T-helper 22 cell (primary cell): Measurements from ENCODE around the gene HMGN1.

ENCODE experiments used
- DNase-seq: peaks from one replicate; pipeline ENCODE4 v3.0.0-alpha.2; 2020; ENCODE audit warnings: low read depth

Gene HMGN1

GRCh38 chr21:39367783-39368182 is 18.9 kb upstream of the HMGN1 start:
- DNase-seq = no peak

- no peak for DNase-seq
Observed at GRCh38 chr21:39366563-39366962, 17.7 kb upstream of the HMGN1 start.

- DNase-seq = no peak
Observed at GRCh38 chr21:39364949-39365348, 16.1 kb upstream of the HMGN1 start.

- no peak for DNase-seq
Observed at GRCh38 chr21:39363607-39364555, 15.0 kb upstream of the HMGN1 start.

- DNase-seq = no peak
Observed at GRCh38 chr21:39362733-39363132, 13.8 kb upstream of the HMGN1 start.

GRCh38 chr21:39359382-39359781 is 10.5 kb upstream of the HMGN1 start:
- DNase-seq = no peak

GRCh38 chr21:39353295-39353694 is 4.4 kb upstream of the HMGN1 start:
- no peak for DNase-seq

- no peak for DNase-seq
Observed at GRCh38 chr21:39350094-39351005, 1.5 kb upstream of the HMGN1 start.

GRCh38 chr21:39349211-39350093 is 564 bp upstream of the HMGN1 start:
- DNase-seq = peak; percentile 94

- no peak for DNase-seq
Observed at GRCh38 chr21:39348040-39348354, 891 bp downstream of the HMGN1 start.

- no peak for DNase-seq
Observed at GRCh38 chr21:39347537-39347936, 1.4 kb downstream of the HMGN1 start.

GRCh38 chr21:39346671-39347331 is 2.1 kb downstream of the HMGN1 start:
- DNase-seq = no peak

GRCh38 chr21:39346206-39346605 is 2.7 kb downstream of the HMGN1 start:
- DNase-seq = no peak

- no peak for DNase-seq
Observed at GRCh38 chr21:39345440-39345839, 3.4 kb downstream of the HMGN1 start.

GRCh38 chr21:39344848-39345247 is 4.0 kb downstream of the HMGN1 start:
- no peak for DNase-seq

- no peak for DNase-seq
Observed at GRCh38 chr21:39341249-39341923, 7.5 kb downstream of the HMGN1 start.

- DNase-seq = no peak
Observed at GRCh38 chr21:39340687-39341086, 8.2 kb downstream of the HMGN1 start.

- no peak for DNase-seq
Observed at GRCh38 chr21:39339231-39339630, 9.7 kb downstream of the HMGN1 start.

GRCh38 chr21:39336457-39337008 is 12.4 kb downstream of the HMGN1 start:
- no peak for DNase-seq

- DNase-seq = no peak
Observed at GRCh38 chr21:39334611-39335010, 14.3 kb downstream of the HMGN1 start.

GRCh38 chr21:39332175-39332574 is 16.7 kb downstream of the HMGN1 start:
- DNase-seq = no peak
